Skeletal muscle cell (primary cell): ENCODE measurements around the gene ALAS2.
"Not testable (repeated sequence)": the region's sequence is repeated elsewhere in the genome, so short reads cannot be mapped to it uniquely, and the experiment has no call there.

Experiments used
- DNase-seq: peaks from one replicate; pipeline ENCODE4 v3.0.0-alpha.2; 2010; ENCODE audit warnings: low read depth
- H3K4me3 ChIP-seq: 2 replicates; pipeline ENCODE4 v1.5.1; 2011; ENCODE audit warnings: low read depth, mild to moderate bottlenecking, control low read depth, low read length, moderate library complexity

Gene ALAS2

GRCh38 chrX:55030271-55031205 lies at the start of gene ALAS2:
ALAS2 (minus strand) TSS chrX:55030977; CDS start chrX:55026000, 4,977 bp downstream.
- no peak for DNase-seq
- no peak within 1 kb of the TSS for H3K4me3 ChIP-seq

DNA sequence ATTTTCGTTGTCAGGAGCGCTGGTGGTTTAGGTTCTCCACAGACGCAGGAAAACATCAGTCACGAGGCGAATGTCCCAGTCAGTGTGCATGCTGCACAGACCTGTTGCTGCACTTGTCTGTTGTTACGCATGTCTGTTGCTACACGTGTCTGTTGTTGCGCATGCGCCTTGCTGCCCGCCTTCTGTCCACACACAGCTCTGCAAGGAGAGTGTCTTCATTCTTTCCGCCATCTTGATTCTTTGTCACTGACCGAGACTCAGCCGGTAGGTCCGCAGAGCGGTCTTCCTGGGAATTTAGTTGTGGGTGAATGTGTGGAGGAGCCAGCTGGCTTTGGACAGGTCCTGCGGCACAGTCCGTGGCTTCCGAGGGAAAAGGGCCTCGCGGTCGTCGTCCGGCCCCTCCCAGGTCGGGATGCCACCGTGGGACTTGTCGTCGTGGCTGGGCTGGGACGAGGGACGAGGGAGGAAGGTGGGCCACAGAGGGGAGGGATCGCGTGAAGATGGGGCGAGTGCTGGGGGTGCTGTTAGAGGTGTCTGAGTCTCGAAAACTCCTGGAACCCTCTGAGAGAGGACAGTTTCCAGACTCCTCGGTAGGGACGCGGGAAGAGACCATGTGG lies 44.2 kb upstream of the ALAS2 start, which contains the start of gene PAGE2B:
TSS of gene PAGE2B (plus strand) at position 180 of the 617 bp plus-strand sequence. CDS start 1,012 bp downstream, outside the sequence.
- H3K4me3 ChIP-seq = no peak within 1 kb of the TSS
- no peak for DNase-seq

DNA sequence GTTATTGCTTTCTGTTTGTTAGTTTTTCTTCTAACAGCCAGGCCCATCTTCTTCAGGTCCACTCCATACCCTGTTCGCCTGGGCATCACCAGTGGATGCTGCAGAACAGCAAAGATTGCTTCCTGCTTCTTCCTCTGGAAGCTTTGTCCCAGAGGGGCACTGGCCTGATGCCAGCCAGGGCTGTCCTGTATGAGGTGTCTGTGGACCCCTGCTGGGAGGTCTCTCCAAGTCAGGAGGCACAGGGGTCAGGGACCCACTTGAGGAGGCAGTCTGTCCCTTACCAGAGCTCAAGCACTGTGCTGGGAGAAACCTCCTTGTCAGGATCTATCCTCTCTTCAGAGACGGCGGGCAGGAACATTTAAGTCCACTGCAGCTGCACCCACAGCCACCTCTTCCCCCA lies 41.5 kb upstream of the ALAS2 start:
- no peak for DNase-seq
- H3K4me3 ChIP-seq = no peak overlapping the region

DNA sequence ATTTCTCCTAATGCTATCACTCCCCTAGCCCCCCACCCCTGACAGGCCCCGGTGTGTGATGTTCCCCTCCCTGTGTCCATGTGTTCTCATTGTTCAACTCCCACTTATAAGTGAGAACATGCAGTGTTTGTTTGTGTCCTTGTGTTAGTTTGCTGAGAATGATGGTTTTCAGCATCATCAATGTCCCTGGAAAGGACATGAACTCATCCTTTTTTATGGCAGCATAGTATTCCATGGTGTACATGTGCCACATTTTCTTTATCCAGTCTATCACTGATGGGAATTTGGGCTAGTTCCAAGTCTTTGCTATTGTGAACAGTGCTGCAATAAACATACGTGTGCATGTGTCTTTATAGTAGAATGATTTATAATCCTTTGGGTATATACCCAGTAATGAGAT lies 36.4 kb upstream of the ALAS2 start:
- not testable (repeated sequence) for H3K4me3 ChIP-seq, DNase-seq

DNA sequence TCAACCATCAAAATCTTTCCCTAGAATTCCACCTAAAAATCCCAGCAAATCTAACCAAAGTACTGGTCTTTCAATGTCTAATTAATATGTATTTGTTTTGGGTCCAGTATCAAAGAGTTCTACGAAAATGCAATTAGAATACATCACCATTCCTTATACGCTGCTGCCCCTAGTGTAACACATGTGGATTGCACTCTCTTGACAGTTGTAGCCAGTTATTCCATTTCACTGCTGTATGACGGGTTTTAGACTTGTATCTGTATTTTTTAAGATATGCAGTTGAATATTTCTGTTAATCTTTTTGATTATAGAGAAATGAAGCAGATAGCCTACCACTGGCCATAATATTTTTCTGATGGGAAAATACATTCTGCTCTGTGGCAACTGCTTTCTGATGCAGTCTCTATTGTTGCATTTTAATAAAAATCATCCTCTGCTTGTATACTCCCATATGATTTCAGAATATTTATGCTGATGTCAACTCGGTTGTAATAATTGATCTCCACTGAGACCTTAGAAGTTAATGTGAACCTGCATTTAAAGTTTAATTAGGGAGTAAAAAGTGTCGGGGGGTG lies 27.0 kb upstream of the ALAS2 start:
- no peak for DNase-seq

GRCh38 chrX:55056820-55057674 lies 26.3 kb upstream of the ALAS2 start:
- DNase-seq = no peak
- H3K4me3 ChIP-seq = no peak overlapping the region

More for the DNA sequence above, 27.0 kb upstream of the ALAS2 start:
- no peak overlapping the region for H3K4me3 ChIP-seq

GRCh38 chrX:55050599-55050998 lies 19.8 kb upstream of the ALAS2 start:
- DNase-seq, H3K4me3 ChIP-seq: not testable (repeated sequence)

DNA sequence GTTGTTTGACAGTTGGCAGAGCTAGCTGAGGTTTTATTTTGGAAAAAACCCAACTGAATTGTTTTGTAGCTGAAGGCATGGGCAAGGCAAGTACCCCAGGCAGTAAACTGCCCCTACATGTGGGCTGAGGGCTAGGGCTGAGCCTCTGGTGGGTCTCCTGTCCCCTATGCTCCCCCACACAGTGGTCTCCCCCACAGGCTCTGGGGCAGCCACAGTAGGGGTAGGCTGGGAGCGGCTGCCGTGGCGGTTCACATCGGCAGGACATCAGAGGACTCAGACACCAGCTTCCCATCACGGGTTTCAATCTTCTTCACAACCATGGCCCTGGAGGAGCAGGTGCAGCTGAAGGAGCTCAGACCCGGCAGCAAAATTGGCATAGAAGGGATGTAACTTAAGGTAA lies 10.7 kb upstream of the ALAS2 start:
- H3K4me3 ChIP-seq = no peak overlapping the region
- no peak for DNase-seq

DNA sequence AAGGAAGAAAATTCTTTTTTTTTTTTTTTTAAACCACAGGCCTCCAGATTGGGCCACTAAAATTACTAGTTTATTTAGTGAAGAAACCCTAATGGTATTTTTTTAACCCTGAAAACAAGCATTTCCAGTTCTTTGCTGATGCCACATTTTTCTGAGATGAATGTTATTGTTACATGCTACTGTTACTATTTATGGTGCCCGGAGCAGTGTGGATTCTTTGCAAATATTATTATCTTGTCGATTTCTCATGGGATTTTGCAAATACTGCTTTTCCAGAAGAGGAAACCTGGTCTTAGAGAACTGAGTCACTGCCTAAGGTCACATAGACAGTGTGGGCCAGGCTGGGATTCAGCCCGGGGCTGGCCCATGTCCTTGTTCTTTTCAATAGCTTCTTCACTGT lies 8.7 kb upstream of the ALAS2 start:
- no peak for DNase-seq
- no peak overlapping the region for H3K4me3 ChIP-seq

- no peak for DNase-seq
- H3K4me3 ChIP-seq = no peak overlapping the region
These were observed 2.7 kb upstream of the ALAS2 start for GRCh38 chrX:55033429-55033828.

DNA sequence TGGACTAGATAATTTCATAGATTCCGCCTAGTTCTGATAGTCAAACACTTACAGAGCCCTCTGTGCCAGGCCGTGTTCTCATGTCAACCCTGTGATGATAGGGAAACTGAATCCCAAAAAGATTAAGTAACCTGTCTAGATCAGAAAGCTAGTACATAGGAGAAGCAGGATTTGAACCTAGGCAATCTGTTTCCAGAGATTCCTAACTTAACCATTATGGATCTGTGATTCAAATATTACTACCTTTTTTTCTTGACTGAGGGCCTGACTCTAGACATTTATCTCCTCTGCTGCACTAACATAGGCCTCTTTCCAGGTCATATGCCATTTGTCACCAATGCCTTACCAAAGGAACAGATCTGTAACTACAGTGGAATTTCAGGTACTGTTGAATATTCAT lies 1.5 kb downstream of the ALAS2 start:
- no peak for DNase-seq
- H3K4me3 ChIP-seq = no peak overlapping the region

DNA sequence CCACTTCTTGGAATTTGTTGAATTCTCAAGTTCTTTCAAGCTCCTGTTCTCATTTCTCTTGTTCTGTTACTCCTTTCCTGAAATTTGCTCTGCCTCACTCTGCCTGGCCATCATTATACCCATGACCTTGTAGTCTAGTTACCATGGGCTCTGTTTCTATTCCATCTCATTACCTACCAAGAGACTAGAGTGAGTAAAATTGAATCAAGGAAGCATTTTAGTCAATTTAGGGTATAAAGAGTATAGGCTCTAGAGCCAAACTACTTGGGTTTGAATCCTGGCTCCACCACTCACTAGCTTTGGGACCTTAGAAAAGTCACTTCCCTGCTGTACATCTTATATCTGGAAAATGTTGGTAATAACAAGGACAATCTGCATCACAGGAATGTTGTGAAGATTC lies 2.2 kb downstream of the ALAS2 start:
- no peak overlapping the region for H3K4me3 ChIP-seq
- no peak for DNase-seq

- DNase-seq = no peak
- no peak overlapping the region for H3K4me3 ChIP-seq
These were observed 2.7 kb downstream of the ALAS2 start for GRCh38 chrX:55028040-55028439.

DNA sequence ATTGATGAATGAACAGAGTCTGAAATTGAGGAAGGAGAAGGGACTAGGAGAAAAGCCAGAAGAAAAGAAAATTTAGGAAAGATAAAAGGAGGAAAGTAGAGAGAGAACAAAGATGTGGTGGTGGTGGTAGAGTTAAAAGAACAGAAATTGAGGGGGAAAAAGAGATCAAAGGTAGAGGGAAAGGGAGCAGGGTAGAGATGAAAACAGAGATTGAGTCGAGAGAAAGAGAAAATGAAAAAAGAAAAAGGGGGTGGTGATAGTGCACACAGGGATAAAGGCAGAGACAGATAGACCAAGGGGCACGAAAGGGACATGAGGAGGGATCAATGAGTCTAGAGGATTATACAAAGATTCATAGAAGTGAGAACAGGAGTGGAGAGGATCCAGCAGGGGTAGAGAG lies 3.9 kb downstream of the ALAS2 start:
- no peak overlapping the region for H3K4me3 ChIP-seq
- no peak for DNase-seq

GRCh38 chrX:55026143-55026542 lies 4.6 kb downstream of the ALAS2 start:
- no peak overlapping the region for H3K4me3 ChIP-seq
- no peak for DNase-seq

DNA sequence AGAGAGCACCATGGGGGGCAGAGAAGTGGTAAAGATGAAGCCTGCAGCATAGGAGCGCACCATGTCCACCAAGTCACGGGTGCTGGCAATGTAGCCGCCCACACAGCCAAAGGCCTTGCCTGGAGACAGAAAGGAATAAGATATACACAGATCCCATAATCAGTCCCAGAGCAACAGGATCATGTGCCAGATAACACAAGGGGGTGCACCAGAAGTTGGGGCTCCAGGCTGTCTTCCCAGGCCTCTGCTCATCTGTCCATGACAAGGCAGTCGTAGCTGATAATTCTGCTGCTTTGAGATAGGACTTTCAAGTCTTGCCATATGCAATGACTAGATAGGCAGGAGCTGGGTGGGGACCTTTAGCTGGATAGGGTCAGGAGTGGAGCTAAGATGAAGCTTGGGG lies 15.9 kb downstream of the ALAS2 start:
- no peak for DNase-seq

GRCh38 chrX:55011294-55011693 lies 19.5 kb downstream of the ALAS2 start:
- no peak for DNase-seq

More for the DNA sequence above, 15.9 kb downstream of the ALAS2 start:
- no peak overlapping the region for H3K4me3 ChIP-seq

DNA sequence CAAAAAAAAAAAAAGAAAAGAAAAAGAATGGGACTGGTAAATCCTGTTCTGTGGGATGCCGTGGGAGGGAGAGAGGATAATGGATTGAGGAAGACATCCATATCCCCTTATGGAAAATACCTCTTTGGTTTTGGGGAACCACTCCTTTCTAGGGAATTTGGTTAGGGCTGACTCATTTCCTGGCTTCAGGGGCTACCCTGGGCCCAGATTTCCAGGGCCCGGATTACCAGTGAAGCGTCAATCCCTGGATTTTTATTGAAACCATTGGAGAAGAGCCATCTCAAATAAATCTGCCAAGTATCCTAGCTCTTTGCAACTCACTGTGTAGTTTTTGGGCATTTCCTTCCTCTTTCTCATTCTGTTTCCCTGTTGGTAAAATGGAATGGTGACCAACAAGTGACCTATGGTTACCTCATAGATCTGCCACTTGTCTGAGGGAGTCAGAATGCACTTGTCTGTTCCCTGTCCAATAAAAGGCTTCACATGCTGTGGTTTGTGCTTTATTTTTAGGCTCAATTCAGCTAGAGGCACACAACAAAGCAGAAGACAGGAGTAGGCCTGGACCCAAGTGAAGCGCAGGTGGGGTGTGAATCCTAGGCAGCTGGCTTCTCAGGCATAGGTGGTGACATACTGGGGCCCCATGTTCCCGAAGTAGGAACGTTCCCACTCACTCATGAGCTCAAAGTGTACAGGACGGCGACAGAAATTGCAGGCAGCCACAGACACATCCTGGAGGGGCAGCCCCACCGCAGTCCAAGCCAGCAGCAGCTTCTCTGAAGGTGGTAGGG lies 22.0 kb downstream of the ALAS2 start:
- DNase-seq = no peak
- H3K4me3 ChIP-seq = no peak overlapping the region

More at GRCh38 chrX:55011294-55011693, 19.5 kb downstream of the ALAS2 start:
- H3K4me3 ChIP-seq = no peak overlapping the region

DNA sequence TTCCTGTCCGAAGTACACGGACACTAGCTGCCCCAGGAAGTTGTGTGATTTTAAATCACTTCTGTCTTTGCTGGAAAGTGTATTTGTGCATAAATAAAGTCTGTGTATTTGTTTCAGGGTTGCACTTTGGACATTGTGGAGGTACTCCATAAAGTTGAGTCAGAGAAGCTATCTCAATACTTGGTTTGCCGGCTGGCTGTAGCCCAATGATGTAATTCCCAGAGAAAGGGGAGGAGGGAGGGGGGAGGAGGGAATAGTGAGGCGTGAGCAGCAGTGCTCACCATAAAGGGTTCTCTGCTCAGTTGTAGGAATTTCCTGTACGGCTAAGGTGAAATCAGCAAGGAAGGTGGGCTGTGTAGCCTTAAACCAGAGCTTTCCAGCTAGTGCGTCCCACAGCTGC lies 23.1 kb downstream of the ALAS2 start:
- H3K4me3 ChIP-seq = no peak overlapping the region
- peak; percentile 9 for DNase-seq
